ENCODE data around the gene BATF3.
"Not testable (repeated sequence)": the region's sequence is repeated elsewhere in the genome, so short reads cannot be mapped to it uniquely, and the experiment has no call there.

Gene BATF3

DNA sequence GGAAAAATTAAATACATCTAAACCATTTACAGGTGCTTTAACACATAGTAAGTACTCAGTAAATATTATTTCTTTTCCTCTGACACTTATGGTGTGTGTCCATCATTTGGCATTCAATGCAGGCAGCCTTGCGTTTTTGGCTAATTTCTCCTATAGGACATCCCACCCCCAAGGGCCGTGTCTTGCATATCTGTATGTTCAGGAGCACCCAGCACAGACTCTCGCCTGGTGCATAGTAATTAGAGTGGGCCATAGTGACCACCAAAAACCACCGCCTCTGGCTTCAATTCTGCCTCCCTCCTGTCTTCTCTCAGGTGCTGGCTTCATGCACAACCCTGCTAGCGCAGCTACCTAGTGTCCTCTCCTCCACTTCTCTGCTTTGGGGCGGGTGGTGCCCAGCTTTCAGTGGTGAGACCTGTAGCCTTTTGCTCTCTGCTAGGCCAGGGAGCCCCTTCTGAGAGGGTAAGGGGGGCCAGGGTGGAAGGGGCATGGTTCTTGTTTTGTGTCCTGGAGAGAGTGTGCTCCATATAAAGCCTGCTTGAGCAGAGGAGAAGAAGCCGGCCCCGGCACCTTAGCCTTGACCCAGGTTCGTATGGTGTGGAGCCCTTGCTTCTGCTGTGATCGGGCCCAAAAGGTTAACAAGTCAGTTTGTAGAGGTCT, 33.4 kb downstream of the BATF3 start:
- H3K4me2 ChIP-seq (ENCODE audit: low read length): no peak overlapping the region
- no peaks in the 10 kb centered on the region for H3K27me3 ChIP-seq (ENCODE audit: low read depth, low read length)
- no peaks in the 10 kb centered on the region for H3K36me3 ChIP-seq (replicated peaks; ENCODE audit: low read depth, low read length)
- H3K27ac ChIP-seq (ENCODE audit: low read length): no peak overlapping the region
- no peak overlapping the region for H2AFZ ChIP-seq (ENCODE audit: low read depth, low read length)
- 0 out of 2 replicates have a peak overlapping the region, but pooled peaks have one; percentile 81 for H3K4me3 ChIP-seq (ENCODE audit: low read length)
- no peaks in the 10 kb centered on the region for H3K9me3 ChIP-seq (ENCODE audit: insufficient read depth, low read length)
- no peaks in the 10 kb centered on the region for H4K20me1 ChIP-seq (ENCODE audit: insufficient read depth, low read length)
- no peaks in the 10 kb centered on the region for H3K79me2 ChIP-seq (ENCODE audit: low read length)
- no peak overlapping the region for H3K9ac ChIP-seq (ENCODE audit: low read length)
- TF ChIP-seq EZH2phosphoT487 (IDR thresholded peaks at IDR 0.05; ENCODE audit: low read depth): no peak
- TF ChIP-seq, protein P1, sequence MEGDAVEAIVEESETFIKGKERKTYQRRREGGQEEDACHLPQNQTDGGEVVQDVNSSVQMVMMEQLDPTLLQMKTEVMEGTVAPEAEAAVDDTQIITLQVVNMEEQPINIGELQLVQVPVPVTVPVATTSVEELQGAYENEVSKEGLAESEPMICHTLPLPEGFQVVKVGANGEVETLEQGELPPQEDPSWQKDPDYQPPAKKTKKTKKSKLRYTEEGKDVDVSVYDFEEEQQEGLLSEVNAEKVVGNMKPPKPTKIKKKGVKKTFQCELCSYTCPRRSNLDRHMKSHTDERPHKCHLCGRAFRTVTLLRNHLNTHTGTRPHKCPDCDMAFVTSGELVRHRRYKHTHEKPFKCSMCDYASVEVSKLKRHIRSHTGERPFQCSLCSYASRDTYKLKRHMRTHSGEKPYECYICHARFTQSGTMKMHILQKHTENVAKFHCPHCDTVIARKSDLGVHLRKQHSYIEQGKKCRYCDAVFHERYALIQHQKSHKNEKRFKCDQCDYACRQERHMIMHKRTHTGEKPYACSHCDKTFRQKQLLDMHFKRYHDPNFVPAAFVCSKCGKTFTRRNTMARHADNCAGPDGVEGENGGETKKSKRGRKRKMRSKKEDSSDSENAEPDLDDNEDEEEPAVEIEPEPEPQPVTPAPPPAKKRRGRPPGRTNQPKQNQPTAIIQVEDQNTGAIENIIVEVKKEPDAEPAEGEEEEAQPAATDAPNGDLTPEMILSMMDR (IDR thresholded peaks at IDR 0.05; ENCODE audit: low read depth, low read length): no peak
- H3K4me1 ChIP-seq (ENCODE audit: low read length): peaks cover 58% of the 10 kb centered on the region

DNA sequence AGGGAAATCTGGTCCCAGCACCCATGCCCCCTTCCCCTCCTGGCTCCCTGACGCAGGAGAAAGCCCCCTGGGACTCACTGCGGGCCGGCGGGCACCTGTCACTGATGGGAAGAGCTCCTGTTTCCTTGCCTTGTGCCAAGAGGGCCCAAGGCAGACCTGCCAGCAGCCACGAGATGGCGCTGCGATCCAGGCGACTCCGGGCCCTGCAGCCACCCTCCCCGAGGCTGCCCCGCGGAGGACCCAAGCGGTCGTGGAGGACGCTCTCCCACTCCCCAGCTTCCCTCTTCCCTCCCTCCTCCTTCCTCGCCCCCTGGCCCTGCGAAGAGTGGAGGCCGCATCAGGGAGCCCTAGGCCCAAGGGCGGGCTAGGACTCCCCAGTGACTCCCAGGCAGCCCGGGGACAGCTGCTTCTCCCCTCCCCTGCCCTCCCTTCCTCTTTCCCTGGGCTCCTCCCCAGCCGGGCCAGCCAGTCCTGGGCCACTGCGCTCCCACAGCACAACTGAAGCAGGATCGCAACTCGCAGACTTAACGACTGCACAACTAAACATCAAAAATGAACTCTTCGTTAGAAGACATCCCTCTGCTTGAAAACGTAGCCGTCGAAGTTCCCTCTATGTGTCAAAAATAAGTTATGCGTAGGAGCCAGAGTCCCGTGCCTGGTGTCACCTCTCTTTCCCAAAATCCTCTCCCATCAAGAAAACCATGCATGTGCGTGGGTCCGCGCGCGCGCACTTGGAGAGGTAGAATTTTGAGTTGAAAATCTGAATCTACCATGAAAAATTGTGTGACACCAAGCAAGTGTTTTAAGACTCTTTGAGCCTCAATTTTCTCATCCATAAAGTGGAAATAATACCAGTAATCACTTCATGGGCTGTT, 34.2 kb downstream of the BATF3 start:
- Histone ChIP-seq H3K4me3 (ENCODE audit: low read length) (peak overlapping the region; percentile 81), H2AFZ (ENCODE audit: low read depth, low read length) (peak overlapping the region; percentile 83), H3K4me1 (ENCODE audit: low read length) (peaks cover 51% of the 10 kb centered on the region), H3K9me3 (ENCODE audit: insufficient read depth, low read length) (no peaks in the 10 kb centered on the region), H3K4me2 (ENCODE audit: low read length) (peak overlapping the region; percentile 91), H3K27me3 (ENCODE audit: low read depth, low read length) (no peaks in the 10 kb centered on the region), H3K9ac (ENCODE audit: low read length) (peak overlapping the region; percentile 77), H3K36me3 (replicated peaks; ENCODE audit: low read depth, low read length) (no peaks in the 10 kb centered on the region), H4K20me1 (ENCODE audit: insufficient read depth, low read length) (no peaks in the 10 kb centered on the region), H3K27ac (ENCODE audit: low read length) (peak overlapping the region; percentile 40; the same call in 1 of the 2 replicates), H3K79me2 (ENCODE audit: low read length) (no peaks in the 10 kb centered on the region)
- no peak for TF ChIP-seq EZH2phosphoT487 (IDR thresholded peaks at IDR 0.05; ENCODE audit: low read depth)
- TF ChIP-seq, protein P1 (IDR thresholded peaks at IDR 0.05; ENCODE audit: low read depth, low read length): peak; percentile 96

DNA sequence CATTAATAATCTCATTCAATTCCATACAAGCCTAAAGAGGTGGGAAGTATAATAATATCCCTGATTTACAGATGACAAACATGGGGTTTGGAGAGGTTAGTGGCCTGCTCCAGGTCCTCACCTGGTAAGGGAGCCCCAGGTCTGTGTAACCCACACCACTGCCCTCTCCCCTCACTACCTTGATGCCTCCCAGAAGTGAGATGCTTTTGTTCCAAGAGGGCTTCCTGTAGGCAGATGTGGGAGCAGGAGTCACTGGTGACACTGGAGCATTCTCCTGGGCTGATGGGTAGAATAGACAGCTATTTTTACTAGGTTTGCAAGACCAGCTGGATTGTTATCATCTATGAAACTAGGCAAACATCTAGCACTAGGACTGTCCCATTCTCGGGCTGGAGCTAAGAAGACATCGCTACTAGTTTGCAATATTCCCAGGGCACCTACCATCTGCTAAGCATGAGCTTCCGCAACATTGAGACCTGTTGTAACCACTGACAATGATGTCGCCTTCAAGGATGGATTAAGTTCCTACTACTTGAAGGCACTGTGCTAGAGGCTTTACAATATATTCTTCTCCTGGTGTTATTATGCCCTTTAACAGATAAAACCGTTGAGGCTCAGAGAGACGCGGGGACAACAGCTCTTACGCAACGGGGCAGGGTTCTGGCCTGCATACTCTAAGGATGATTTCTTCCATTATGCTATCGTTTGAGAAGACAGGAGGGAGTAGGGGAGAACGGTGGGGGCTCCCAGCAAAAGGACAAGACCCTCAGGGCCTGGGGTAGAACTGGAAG, 35.0 kb downstream of the BATF3 start:
- no peaks in the 10 kb centered on the region for H3K36me3 ChIP-seq (replicated peaks; ENCODE audit: low read depth, low read length)
- no peak overlapping the region for H3K27ac ChIP-seq (ENCODE audit: low read length)
- peak overlapping the region; percentile 77; the same call in 1 of the 2 replicates for H3K9ac ChIP-seq (ENCODE audit: low read length)
- TF ChIP-seq, protein P1 (IDR thresholded peaks at IDR 0.05; ENCODE audit: low read depth, low read length): no peak
- TF ChIP-seq EZH2phosphoT487 (IDR thresholded peaks at IDR 0.05; ENCODE audit: low read depth): no peak
- no peaks in the 10 kb centered on the region for H3K27me3 ChIP-seq (ENCODE audit: low read depth, low read length)
- H4K20me1 ChIP-seq (ENCODE audit: insufficient read depth, low read length): no peaks in the 10 kb centered on the region
- peaks cover 46% of the 10 kb centered on the region for H3K4me1 ChIP-seq (ENCODE audit: low read length)
- no peaks in the 10 kb centered on the region for H3K79me2 ChIP-seq (ENCODE audit: low read length)
- H3K9me3 ChIP-seq (ENCODE audit: insufficient read depth, low read length): no peaks in the 10 kb centered on the region
- peak overlapping the region; percentile 81 for H3K4me3 ChIP-seq (ENCODE audit: low read length)
- H2AFZ ChIP-seq (ENCODE audit: low read depth, low read length): no peak overlapping the region
- peak overlapping the region; percentile 91 for H3K4me2 ChIP-seq (ENCODE audit: low read length)

DNA sequence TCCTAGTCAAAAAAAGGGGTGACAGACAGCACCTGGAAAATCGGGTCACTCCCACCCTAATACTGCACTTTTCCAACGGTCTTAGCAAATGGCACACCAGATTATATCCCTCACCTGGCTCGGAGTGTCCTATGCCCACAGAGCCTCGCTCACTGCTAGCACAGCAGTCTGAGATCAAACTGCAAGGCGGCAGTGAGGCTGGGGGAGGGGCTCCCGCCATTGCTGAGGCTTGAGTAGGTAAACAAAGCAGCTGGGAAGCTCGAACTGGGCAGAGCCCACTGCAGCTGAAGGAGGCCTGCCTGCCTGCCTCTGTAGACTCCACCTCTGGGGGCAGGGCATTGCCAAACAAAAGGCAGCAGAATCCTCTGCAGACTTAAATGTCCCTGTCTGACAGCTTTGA, 41.4 kb downstream of the BATF3 start:
- not testable (repeated sequence) for H3K4me3 ChIP-seq (ENCODE audit: low read length); H3K27ac ChIP-seq (ENCODE audit: low read length); H4K20me1 ChIP-seq (ENCODE audit: insufficient read depth, low read length); H3K9ac ChIP-seq (ENCODE audit: low read length); H3K27me3 ChIP-seq (ENCODE audit: low read depth, low read length); H3K9me3 ChIP-seq (ENCODE audit: insufficient read depth, low read length); H3K79me2 ChIP-seq (ENCODE audit: low read length); H3K4me1 ChIP-seq (ENCODE audit: low read length); H3K36me3 ChIP-seq (replicated peaks; ENCODE audit: low read depth, low read length); H2AFZ ChIP-seq (ENCODE audit: low read depth, low read length); H3K4me2 ChIP-seq (ENCODE audit: low read length)
